PC-3 (cell line): Measurements from ENCODE around the gene PRR30. TPM values are rescaled to one million over a fixed set of nuclear protein-coding genes. Genes with fewer than 3 reads are reported as not detected.
A peak's percentile ranks its signal among the peaks of the same experiment; 100 is the strongest.

Experiments used
- ATAC-seq: fragments of 200-7000 bp; cut with Tn5 transposase; 2 replicates; pipeline ENCODE4 v1.9.1; 2020; ENCODE audit warnings: mild to moderate bottlenecking, moderate library complexity
- BruUV-seq: library from RNA; stranded (reverse); fragments of 400-500 nt; replicated peaks from 2 replicates; lab custom pipeline; 2021; lab: Mats Ljungman, UMichigan
- CTCF ChIA-PET: fragments of 300-600 bp; sonication (Branson Sonifier 250); formaldehyde crosslinking; loops from one replicate; lab custom pipeline; 2022; ENCODE audit warnings: antibody characterized with exemption; lab: Charles Lee
- POLR2A ChIA-PET: fragments of 300-600 bp; sonication (Branson Sonifier 250); formaldehyde crosslinking; loops from one replicate; lab custom pipeline; 2022; ENCODE audit warnings: antibody characterized with exemption; ENCODE audit not compliant: unreplicated experiment; lab: Charles Lee
- DNase-seq: peaks from one replicate; pipeline ENCODE4 v3.0.0-alpha.2; 2015
- H2AFZ ChIP-seq: fragments of 300-600 bp; sonication (generic); 2 replicates; pipeline ENCODE4 v1.6.0; 2016; ENCODE audit warnings: antibody characterized with exemption, low read length
- H3F3A ChIP-seq: fragments of 300-600 bp; sonication (generic); one replicate; pipeline ENCODE4 v1.6.0; 2017; ENCODE audit warnings: antibody characterized with exemption, low read length, control low read depth, mild to moderate bottlenecking; ENCODE audit not compliant: unreplicated experiment
- H3K27ac ChIP-seq: fragments of 300-600 bp; sonication (generic); 2 replicates; pipeline ENCODE4 v1.5.1; 2016; ENCODE audit warnings: mild to moderate bottlenecking, low read length
- H3K27me3 ChIP-seq: fragments of 300-600 bp; sonication (generic); 2 replicates; pipeline ENCODE4 v1.6.1; 2016; ENCODE audit warnings: low read length, mixed read lengths
- H3K36me3 ChIP-seq: fragments of 300-600 bp; sonication (generic); 2 replicates; pipeline ENCODE4 v1.6.1; 2016; ENCODE audit warnings: low read depth, mixed run types, low read length, mixed read lengths
- H3K4me1 ChIP-seq: fragments of 300-600 bp; sonication (generic); 2 replicates; pipeline ENCODE4 v1.5.1; 2016; ENCODE audit warnings: low read length; ENCODE audit not compliant: insufficient read depth
- H3K4me2 ChIP-seq: fragments of 300-600 bp; sonication (generic); 2 replicates; pipeline ENCODE4 v1.6.0; 2016; ENCODE audit warnings: low read length
- H3K4me3 ChIP-seq: fragments of 300-600 bp; sonication (generic); 2 replicates; pipeline ENCODE4 v1.5.1; 2016; ENCODE audit warnings: mild to moderate bottlenecking, low read length, mixed read lengths
- H3K79me2 ChIP-seq: fragments of 300-600 bp; sonication (generic); 2 replicates; pipeline ENCODE4 v1.6.1; 2017; ENCODE audit warnings: low read length, mixed read lengths
- H3K9ac ChIP-seq: fragments of 300-600 bp; sonication (generic); 2 replicates; pipeline ENCODE4 v1.6.0; 2016; ENCODE audit warnings: mild to moderate bottlenecking, low read length
- H3K9me2 ChIP-seq: fragments of 300-600 bp; sonication (generic); replicated peaks from 2 replicates; pipeline ENCODE4 v1.6.1; 2016; ENCODE audit warnings: mixed run types, low read length, mixed read lengths
- H3K9me3 ChIP-seq: fragments of 300-600 bp; sonication (generic); 2 replicates; pipeline ENCODE4 v1.6.1; 2016; ENCODE audit warnings: low read length, mixed read lengths
- H4K20me1 ChIP-seq: fragments of 300-600 bp; sonication (generic); 2 replicates; pipeline ENCODE4 v1.6.1; 2016; ENCODE audit warnings: low read length, mixed read lengths
- EZH2 ChIP-seq: fragments of 300-600 bp; sonication (generic); IDR thresholded peaks from one replicate; pipeline ENCODE4 v1.6.1; 2017; ENCODE audit warnings: antibody characterized with exemption, mild to moderate bottlenecking, low read length; ENCODE audit not compliant: unreplicated experiment
- EZH2phosphoT487 ChIP-seq: fragments of 300-600 bp; sonication (generic); IDR thresholded peaks from 2 replicates; pipeline ENCODE4 v1.6.1; 2018; ENCODE audit warnings: mild to moderate bottlenecking, antibody characterized with exemption, low read length, borderline replicate concordance
- intact Hi-C: fragments of 100-400 bp; cut with micrococcal nuclease; formaldehyde crosslinking; loops from 2 replicates; pipeline ENCODE4 v1.9.0; 2023
- total RNA-seq: library from RNA; depleted of rRNA; stranded (reverse); fragments of >200 nt; gene quantifications from 2 replicates; pipeline ENCODE4 v1.2.3, GENCODE V29; 2014
- TF ChIP-seq, protein P1 (sequence below): fragments of 300-600 bp; sonication (generic); conservative IDR thresholded peaks from 2 replicates; pipeline ENCODE4 v1.5.1; 2017; ENCODE audit warnings: antibody characterized with exemption, low read depth, mild to moderate bottlenecking, low read length

The PRR30 gene
- total RNA-seq, 1 experiment from 2014 or later = not detected

DNA sequence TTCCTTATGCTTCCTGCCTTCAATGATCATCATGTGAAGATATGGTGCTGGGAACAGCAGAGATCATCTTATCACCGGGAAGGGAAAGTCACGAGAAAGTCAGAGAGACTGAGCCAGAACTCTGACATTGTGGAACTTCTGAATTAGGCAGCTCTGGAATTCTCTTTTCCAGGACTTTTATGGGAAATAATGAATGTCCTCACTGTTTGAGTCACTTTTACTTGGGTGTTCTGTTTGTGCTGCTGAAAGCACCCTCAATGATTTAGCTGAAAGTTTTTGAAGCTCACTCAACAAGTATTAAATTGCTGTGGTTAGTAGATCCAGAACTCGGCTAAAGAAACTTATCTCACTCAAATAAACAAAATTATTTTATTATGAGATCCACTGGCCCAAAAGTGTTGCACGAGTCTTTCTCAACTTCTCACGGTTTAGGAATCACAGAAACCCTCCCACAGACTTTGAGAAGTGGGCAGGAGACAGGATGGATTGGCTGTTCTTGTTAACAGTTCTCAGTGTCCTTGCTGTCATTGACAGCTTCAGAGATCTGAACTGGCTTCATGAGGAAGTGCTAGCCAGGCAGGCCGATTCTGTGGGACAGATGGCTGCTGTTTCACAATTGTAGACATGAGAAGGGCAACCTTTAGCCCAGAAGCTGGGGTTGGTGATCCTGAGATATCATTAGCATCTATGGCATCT lies 46.3 kb upstream of the PRR30 start:
- Histone ChIP-seq H3K4me1 (no peaks in the 10 kb centered on the region), H3K4me3 (no peak overlapping the region), H3K9me2 (no peaks in the 10 kb centered on the region), H2AFZ (0 out of 2 replicates have a peak overlapping the region, but pooled peaks have one; percentile 42), H3K27ac (no peak overlapping the region), H4K20me1 (no peaks in the 10 kb centered on the region), H3F3A (no peaks in the 10 kb centered on the region), H3K79me2 (no peaks in the 10 kb centered on the region), H3K9me3 (no peaks in the 10 kb centered on the region), H3K9ac (no peak overlapping the region), H3K27me3 (peaks cover 4% of the 10 kb centered on the region; the same call in 1 of the 2 replicates), H3K4me2 (no peak overlapping the region), H3K36me3 (no peaks in the 10 kb centered on the region)
- ATAC-seq (no peak), DNase-seq (no peak)
- POLR2A ChIA-PET = no interaction called here
- BruUV-seq = no TSS peak
- intact Hi-C loops = no loop called here
- CTCF ChIA-PET = no interaction called here
- no peak for TF ChIP-seq EZH2phosphoT487
- TF ChIP-seq EZH2 = no peak
- TF ChIP-seq, protein P1, sequence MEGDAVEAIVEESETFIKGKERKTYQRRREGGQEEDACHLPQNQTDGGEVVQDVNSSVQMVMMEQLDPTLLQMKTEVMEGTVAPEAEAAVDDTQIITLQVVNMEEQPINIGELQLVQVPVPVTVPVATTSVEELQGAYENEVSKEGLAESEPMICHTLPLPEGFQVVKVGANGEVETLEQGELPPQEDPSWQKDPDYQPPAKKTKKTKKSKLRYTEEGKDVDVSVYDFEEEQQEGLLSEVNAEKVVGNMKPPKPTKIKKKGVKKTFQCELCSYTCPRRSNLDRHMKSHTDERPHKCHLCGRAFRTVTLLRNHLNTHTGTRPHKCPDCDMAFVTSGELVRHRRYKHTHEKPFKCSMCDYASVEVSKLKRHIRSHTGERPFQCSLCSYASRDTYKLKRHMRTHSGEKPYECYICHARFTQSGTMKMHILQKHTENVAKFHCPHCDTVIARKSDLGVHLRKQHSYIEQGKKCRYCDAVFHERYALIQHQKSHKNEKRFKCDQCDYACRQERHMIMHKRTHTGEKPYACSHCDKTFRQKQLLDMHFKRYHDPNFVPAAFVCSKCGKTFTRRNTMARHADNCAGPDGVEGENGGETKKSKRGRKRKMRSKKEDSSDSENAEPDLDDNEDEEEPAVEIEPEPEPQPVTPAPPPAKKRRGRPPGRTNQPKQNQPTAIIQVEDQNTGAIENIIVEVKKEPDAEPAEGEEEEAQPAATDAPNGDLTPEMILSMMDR = no peak

DNA sequence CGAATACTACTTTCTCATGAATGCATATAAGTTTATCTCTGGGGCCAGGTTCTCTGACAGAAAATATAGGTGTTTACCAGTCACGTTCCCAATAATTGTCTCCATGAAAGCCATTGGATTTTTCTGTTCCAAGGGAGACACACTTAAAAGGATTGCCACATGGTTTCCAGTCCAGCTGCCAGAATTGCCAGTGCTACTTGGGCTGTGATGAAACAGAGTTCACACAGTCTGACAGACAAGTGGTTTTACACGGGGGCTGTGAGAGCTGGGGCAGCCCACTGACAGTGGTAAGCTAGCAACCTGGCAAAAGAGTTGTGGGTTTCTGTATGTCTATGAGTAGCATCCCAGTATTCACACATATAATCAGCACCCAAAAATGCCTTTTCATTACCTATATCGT lies 44.9 kb upstream of the PRR30 start:
- BruUV-seq = no TSS peak
- Histone ChIP-seq H3K4me1 (no peaks in the 10 kb centered on the region), H3K9me2 (no peaks in the 10 kb centered on the region), H3K27me3 (peaks cover 13% of the 10 kb centered on the region), H3K9ac (no peak overlapping the region), H3K79me2 (no peaks in the 10 kb centered on the region), H4K20me1 (no peaks in the 10 kb centered on the region), H3K4me3 (no peak overlapping the region), H2AFZ (no peak overlapping the region), H3K36me3 (no peaks in the 10 kb centered on the region), H3K4me2 (no peak overlapping the region), H3F3A (no peaks in the 10 kb centered on the region), H3K9me3 (no peaks in the 10 kb centered on the region), H3K27ac (no peak overlapping the region)
- TF ChIP-seq EZH2 (no peak), EZH2phosphoT487 (no peak)
- TF ChIP-seq, protein P1 = no peak
- no peak for DNase-seq
- POLR2A ChIA-PET = no interaction called here
- CTCF ChIA-PET = no interaction called here
- no peak for ATAC-seq
- intact Hi-C loops = no loop called here

DNA sequence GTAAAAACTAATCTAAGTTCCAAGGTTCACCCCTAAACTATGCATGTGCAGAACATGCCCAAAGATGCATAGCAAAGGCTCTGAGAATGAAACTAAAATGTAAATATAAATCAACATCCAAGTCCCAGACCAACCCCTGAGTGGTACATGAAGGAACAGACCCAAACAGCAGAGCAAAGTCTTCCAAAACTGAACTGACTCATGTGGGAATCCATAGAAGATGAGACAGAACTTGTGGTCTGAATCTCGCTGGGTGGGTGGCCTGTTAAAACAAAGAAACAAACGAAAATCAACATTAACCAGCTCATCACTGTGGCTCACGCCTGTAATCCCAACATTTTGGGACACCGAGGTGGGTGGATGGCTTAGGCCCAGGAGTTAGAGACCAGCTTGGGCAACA lies 43.1 kb upstream of the PRR30 start:
- DNase-seq = no peak
- ATAC-seq = no peak
- H3K4me2 ChIP-seq = no peak overlapping the region
- no peaks in the 10 kb centered on the region for H4K20me1 ChIP-seq
- no peak overlapping the region for H3K27ac ChIP-seq
- no peaks in the 10 kb centered on the region for H3F3A ChIP-seq
- H3K4me3 ChIP-seq = no peak overlapping the region
- H2AFZ ChIP-seq = no peak overlapping the region
- TF ChIP-seq EZH2 (no peak), EZH2phosphoT487 (no peak)
- TF ChIP-seq, protein P1 = no peak
- no peaks in the 10 kb centered on the region for H3K9me3 ChIP-seq
- no peaks in the 10 kb centered on the region for H3K9me2 ChIP-seq
- intact Hi-C loops = no loop called here
- no peaks in the 10 kb centered on the region for H3K79me2 ChIP-seq
- H3K4me1 ChIP-seq = no peaks in the 10 kb centered on the region
- no peaks in the 10 kb centered on the region for H3K36me3 ChIP-seq
- no TSS peak for BruUV-seq
- CTCF ChIA-PET = no interaction called here
- H3K9ac ChIP-seq = no peak overlapping the region
- H3K27me3 ChIP-seq = peaks cover 26% of the 10 kb centered on the region
- POLR2A ChIA-PET = no interaction called here
